Activated gamma-delta T cell treated with anti-CD3 and anti-CD28 coated beads, Interleukin-2, amount 50 U/mL, for 16 hours (primary cell): ENCODE measurements around the gene DIAPH2.

ENCODE experiments used
- DNase-seq: peaks from one replicate; pipeline ENCODE4 v3.0.0-alpha.2; 2020; ENCODE audit warnings: low read depth

Gene DIAPH2

GRCh38 chrX:97189668-97190067 is 505.0 kb downstream of the DIAPH2 start:
- no peak for DNase-seq

DNA sequence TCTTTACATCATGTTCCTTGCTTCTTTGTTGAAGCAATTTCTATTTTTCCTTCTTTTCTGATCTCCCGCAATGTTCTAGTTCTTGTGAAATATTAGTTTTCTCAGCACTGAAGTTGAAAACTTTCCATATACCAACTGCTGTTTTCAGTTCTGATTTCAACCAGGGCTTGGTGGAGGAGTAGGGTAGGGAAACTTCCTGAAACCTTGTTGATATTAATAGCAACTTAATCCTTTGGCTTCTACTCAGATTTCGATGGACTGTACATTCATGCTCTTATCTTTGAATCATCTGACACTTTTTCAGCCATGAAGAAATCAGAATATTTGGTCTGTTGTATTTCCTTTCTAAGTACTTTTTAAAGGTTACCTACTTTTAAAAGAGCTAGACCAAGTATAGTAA is 514.9 kb downstream of the DIAPH2 start:
- no peak for DNase-seq

DNA sequence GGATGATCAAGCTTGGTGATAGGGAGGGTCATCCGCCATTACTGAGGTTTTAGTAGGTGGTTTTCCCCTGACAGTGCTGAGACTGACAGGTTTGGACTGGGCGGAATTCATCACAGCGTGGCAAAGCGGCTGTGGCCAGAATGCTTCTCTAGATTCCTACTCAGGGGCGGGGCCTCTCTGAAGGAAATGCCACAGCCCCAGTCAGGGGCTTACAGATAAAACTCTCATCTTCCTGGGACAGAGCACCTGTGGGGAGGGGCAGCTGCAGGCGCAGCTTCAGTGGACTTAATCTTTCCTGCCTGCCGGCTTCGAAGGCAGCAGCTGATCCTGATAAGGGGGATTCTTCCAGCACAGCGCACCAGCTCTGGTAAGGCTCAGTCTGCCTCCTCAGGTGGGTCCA is 515.8 kb downstream of the DIAPH2 start:
- no peak for DNase-seq

DNA sequence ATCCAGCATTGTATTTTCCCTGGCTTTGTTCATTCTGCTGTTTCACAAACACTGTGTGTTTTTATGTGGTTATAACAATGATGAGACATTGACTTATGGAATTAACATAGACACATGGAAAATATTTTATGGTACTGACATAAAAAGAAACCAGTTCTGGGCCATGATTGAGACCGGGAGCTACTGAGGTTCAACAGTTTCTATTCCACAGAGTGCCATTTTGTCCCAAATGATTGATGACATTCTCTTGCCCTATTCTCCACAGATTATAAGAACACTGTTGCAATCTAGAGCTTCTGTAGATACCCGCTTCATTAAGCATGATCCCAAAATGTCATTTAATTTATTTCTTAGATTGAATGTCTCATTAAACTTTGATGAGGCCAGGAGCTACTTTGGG is 525.9 kb downstream of the DIAPH2 start:
- no peak for DNase-seq

GRCh38 chrX:97211070-97211469 is 526.4 kb downstream of the DIAPH2 start:
- DNase-seq = no peak

DNA sequence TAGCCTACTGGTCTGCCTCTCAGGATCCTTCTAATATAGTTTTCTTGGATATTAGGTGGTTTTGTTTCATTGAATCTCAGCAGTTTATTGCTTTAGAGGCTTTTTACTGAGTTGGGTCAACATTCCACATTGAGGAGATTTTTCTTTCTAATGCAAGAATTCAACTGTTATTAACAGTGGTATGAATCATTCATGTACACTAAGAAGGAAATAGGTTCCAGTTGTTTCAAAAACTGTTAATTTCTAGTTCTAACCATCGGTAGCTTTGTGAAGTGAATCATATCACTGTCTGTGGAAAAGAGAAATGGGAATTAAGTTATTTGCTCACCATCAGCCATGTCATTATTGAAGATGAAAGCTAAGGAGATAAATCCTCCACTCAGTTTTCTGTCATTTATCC is 530.5 kb downstream of the DIAPH2 start:
- DNase-seq = no peak

- no peak for DNase-seq
Observed at GRCh38 chrX:97224148-97224547, 539.5 kb downstream of the DIAPH2 start.

GRCh38 chrX:97229318-97229717 is 544.7 kb downstream of the DIAPH2 start:
- DNase-seq = no peak

- DNase-seq = no peak
Observed at GRCh38 chrX:97230948-97231347, 546.3 kb downstream of the DIAPH2 start.

- no peak for DNase-seq
Observed at GRCh38 chrX:97234471-97235081, 549.9 kb downstream of the DIAPH2 start.

GRCh38 chrX:97238632-97239031 is 554.0 kb downstream of the DIAPH2 start:
- no peak for DNase-seq

- no peak for DNase-seq
Observed at GRCh38 chrX:97252111-97252510, 567.5 kb downstream of the DIAPH2 start.

DNA sequence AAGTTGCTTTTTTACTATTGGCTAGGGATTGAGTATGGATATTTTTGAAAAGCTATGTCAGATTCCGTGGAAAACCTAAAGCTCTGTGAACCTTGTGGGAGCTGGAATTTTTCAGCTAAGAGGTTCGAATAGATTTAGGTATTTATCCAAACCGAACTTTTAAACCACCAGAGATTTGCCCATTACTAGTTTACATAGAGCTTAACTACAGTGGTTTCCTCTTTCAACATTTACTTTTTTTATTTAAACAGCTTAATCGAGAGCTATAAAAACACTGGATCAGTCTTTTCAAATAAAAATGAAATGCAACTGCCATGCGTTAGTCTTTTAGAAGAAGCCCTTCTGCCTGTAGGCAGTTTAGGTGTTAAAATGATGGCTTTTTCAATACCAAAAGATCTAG is 576.0 kb downstream of the DIAPH2 start:
- no peak for DNase-seq

DNA sequence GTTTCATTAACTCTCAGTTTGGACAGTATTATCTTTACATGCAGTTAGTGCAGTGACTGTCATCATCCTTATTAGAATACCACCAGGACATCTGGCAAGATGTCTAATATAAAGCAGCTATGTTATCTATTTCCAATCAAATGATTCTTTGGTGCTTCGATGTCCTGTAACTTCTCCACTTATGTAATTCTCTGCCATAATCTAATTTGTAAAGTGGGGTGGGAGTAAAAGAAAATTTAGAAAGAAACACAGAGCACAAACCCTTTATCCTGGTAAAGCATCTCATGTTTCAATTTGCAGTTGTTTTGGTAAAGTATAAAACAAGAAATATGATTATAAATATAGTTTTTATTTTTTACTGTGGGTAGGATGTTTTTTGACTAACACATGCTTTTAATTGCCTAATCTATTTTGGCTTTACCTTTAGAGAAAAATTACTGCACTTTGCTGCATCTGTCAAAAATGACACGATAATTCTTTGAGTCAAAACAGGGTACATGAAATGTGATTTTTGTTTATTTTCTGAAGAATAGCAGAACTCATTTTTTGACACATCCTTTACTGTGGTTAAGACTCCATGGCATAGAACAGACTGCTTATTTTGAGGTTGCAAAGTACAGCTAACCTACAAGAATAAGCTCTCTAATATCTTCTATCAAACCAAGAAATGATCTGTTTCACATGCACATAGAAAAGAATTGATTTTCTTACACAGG is 581.9 kb downstream of the DIAPH2 start:
- no peak for DNase-seq

DNA sequence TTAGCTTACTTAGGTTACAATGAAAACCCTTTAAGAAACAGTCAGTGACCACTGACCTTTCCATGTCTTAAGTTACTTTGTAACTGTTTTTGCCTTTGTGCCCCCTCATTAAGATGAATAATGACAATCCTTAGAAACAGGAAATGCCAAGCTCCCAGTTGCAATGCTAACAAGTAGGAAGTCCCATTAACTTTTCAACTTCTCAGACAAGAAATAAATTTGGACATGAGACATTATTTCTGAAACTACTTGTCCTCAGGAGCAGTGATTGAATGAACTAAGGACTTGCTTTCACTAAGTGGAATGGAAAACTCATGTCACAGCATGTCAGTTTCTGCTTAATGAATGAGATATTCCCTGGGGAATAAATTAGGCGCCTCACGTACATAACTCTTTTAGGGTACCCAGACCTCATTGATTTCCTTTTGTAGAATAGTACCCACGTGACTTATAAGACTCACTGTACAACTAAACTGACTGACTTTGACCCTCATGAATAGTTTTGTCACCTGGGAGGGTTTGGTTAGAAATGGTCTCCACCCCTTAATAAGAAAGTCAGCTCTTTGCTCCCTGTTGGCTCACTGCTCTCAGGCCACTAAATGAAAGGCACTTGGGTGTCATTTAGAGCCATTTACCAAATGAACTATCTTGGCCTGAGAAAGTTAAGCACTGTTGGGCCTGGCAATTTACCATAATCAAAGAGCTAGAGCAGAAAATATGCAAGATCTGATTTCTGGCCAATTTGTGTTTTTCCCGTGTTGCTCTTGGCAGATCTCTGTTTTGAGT is 582.9 kb downstream of the DIAPH2 start:
- DNase-seq = no peak

- DNase-seq = no peak
Observed at GRCh38 chrX:97268182-97268680, 583.6 kb downstream of the DIAPH2 start.

GRCh38 chrX:97284531-97284930 is 599.9 kb downstream of the DIAPH2 start:
- DNase-seq = no peak

GRCh38 chrX:97290199-97290598 is 605.6 kb downstream of the DIAPH2 start:
- DNase-seq = no peak

GRCh38 chrX:97294041-97294440 is 609.4 kb downstream of the DIAPH2 start:
- no peak for DNase-seq

GRCh38 chrX:97295954-97296353 is 611.3 kb downstream of the DIAPH2 start:
- no peak for DNase-seq

DNA sequence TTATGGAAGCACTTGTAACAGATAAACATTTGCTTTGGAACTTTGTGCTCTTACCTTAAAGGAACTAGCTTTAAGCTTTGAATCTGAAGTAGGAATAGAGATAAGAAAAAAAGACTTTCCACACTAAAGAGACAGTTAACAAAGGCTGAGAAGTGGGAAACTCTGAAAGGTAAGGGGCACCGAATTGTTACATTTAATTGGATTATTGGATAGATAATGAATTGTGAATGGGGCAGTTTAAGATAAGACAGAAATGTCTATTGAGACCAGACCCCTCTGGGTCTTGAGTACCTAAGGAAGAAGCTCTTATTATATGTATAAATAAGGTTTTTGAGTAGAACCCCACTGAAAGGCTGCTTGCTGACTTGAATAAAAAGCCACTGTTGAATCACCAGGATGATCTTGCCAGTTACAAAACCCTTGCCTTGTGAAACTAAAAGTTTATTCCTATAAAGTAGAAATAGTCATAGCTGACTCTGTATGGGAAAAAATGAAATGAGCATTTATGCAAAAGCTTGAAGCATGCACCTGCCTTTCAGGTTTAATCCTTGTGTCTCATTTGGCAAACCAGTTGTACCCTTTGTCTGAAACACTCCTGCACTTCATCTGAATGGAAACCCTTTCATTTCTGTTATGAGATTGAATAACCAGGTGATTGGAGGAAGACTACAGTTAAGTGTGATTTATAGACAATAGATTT is 622.3 kb downstream of the DIAPH2 start:
- no peak for DNase-seq

DNA sequence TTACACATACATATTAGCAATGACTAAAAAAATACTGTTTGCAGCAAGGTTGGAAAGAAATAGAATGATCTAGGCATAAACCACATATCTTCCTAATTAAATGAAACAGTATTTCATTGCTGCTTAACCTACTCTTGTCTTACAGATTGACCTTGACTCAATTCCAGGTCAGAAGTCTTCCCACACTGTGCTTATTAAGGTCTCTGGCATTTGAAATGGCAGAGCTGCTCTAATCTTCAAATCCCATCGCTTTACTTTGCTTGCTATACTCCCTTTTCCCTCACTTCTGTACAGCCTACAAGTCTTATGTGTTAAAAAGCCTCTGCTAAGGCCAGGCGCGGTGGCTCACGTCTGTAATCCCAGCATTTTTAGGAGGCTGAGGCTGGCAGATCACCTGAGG is 623.5 kb downstream of the DIAPH2 start:
- no peak for DNase-seq
